GM18526 (cell line): ENCODE data around the gene NOP53.
A peak's percentile ranks its signal among the peaks of the same experiment; 100 is the strongest.

ENCODE experiments used
- POLR2A ChIP-seq: IDR thresholded peaks from 3 replicates; pipeline ENCODE4 v1.6.1; 2011; ENCODE audit not compliant: insufficient read length; ENCODE audit errors: extremely low read depth

NOP53 gene

GRCh38 chr19:47761566-47761965 lies 16.2 kb downstream of the NOP53 start:
- TF ChIP-seq POLR2A, result no peak

- no peak for TF ChIP-seq POLR2A
These were observed 16.8 kb downstream of the NOP53 start for GRCh38 chr19:47762151-47762550.

- no peak for TF ChIP-seq POLR2A
These were observed 17.4 kb downstream of the NOP53 start for GRCh38 chr19:47762615-47763308.

- TF ChIP-seq POLR2A, result no peak
These were observed 20.4 kb downstream of the NOP53 start for GRCh38 chr19:47765523-47766358.

- no peak for TF ChIP-seq POLR2A
These were observed 20.9 kb downstream of the NOP53 start for GRCh38 chr19:47766359-47766620.

- no peak for TF ChIP-seq POLR2A
These were observed 21.3 kb downstream of the NOP53 start for GRCh38 chr19:47766670-47767069.

- no peak for TF ChIP-seq POLR2A
These were observed 22.0 kb downstream of the NOP53 start for GRCh38 chr19:47767349-47767748.

GRCh38 chr19:47768604-47769003 lies 23.3 kb downstream of the NOP53 start:
- TF ChIP-seq POLR2A, result no peak

- no peak for TF ChIP-seq POLR2A
These were observed 24.2 kb downstream of the NOP53 start for GRCh38 chr19:47769534-47769933.

GRCh38 chr19:47776568-47776967 lies 31.2 kb downstream of the NOP53 start:
- TF ChIP-seq POLR2A, result no peak

- TF ChIP-seq POLR2A, result peak; percentile 97
These were observed 33.0 kb downstream of the NOP53 start, which contains the start of gene SELENOW for GRCh38 chr19:47778049-47778953. TSS of gene SELENOW (plus strand) at chr19:47778703. CDS start at chr19:47778786, 83 bp downstream.

- TF ChIP-seq POLR2A, result no peak
These were observed 33.6 kb downstream of the NOP53 start for GRCh38 chr19:47778954-47779351.

GRCh38 chr19:47779524-47780214 lies 34.3 kb downstream of the NOP53 start:
- TF ChIP-seq POLR2A, result no peak

- no peak for TF ChIP-seq POLR2A
These were observed 34.8 kb downstream of the NOP53 start for GRCh38 chr19:47780215-47780551.
